Measurements from ENCODE around the gene SPRR2G. TPM values are rescaled to one million over a fixed set of nuclear protein-coding genes. Genes with fewer than 3 reads are reported as not detected.
"Not testable (repeated sequence)": the region's sequence is repeated elsewhere in the genome, so short reads cannot be mapped to it uniquely, and the experiment has no call there.

Gene SPRR2G
- polyA plus RNA-seq (ENCODE audit: insufficient read length), result not detected

DNA sequence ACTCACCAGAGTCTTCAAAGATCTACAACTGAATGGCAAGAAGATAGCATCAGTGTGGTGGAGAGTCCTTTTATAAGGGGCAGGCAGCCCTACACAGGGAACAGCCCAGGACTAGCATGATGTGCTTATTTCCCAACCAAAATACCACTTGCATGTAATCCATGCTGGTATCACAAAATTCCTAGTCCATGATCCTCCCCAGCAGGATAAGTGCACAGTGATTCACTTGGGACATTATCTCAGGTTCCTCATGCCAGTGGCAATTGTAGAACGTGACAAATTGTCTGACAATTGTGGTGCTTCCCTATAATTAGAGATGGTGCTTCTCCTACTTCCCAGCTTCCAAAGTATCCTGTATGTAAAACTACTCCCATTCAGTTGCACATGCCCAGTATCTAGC lies at the start of gene SPRR2G:
Gene SPRR2G, minus strand, starts transcription at position 45 of the 400 bp plus-strand sequence. CDS start 780 bp downstream, outside the sequence.
- DNase-seq, result no peak

DNA sequence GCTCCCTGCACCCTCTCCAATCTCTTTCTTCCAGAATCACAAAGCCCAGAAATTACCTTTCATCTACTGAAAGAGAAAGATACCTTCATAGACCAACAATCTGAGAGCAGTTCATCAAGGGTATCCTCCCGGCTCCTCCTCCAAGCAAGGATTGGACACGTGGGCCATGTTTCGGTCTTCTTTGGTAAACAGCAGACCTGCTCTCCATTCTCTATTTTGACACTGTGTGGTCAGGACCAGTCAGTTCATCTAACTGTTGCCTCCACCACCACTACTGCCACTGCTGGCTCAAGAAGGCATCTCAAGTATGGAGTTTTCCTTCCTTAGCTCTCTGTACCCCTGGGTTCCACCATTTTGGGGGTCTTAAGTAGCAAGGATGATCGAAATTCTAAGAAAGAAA lies 44.5 kb upstream of the SPRR2G start:
- no peak for DNase-seq

DNA sequence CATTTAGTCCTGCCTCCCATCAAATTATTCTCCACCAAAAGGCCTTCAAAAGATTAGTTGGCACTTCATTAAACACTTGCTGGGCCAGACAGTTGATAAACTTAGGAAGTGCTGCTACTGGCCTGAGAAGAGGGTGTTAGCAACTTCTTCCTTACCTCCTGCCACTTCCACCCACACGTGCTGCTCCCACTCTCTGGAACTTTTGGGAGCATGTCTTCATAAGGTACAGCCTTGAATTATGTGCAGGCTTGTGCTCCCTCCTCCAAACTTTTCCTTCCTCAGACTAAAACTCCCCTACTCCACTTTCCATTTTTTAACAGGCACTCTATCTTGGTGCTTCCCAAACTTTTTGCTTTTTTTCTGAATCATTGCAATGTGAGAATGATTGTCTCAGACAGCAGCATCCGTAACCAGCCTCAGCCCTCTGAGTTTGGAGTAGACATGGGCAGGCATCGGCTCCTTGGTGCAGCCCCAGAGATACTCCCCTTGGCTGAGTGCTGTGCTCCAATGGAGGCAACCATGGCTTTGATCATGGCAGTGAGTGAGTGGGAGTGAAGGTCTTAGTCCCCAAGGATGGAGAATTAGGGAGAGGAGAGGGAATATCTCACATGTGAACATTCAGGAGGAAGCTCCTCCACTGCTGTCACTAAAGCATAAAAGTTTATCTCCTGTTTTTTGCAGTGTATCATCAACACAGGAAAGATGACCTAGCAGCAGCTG lies 43.8 kb upstream of the SPRR2G start:
- DNase-seq, result no peak

DNA sequence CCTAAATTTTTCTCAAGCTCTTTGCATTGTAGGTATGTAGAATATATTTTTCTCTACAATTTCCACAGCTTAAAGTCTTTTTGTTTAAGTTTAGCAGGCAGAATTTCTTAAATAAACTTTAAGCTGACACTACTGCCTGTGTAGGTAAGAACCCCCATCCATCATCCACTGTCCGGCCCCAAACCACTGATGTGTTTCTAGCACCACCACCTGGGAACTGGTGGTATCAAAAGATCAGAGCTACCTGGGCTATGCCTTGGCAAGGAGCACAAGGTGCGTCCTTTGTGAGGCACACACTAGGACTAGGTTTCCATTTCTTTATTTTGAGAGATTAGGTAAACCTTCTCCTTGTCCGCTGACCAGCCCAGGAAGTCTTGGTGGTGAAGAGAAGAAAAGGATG lies 42.0 kb upstream of the SPRR2G start:
- DNase-seq, result no peak

DNA sequence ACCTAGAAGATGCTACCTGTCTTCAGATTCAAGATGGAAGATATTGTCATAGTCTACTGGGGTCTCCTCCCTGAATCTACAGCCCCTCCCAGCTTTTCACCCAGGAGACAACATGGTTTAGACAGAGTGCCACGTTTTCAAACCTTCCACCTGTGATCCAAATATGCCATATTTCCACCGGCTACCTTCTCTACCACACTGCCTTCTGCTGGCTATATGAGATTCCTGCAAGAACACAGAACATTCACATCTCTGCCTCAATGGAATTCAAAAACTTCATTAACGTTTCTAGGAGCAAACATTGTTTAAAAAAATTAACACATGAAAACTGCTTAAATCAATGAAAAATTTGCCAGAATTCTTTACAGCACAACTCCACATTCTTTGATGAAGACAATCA lies 39.7 kb upstream of the SPRR2G start:
- no peak for DNase-seq

DNA sequence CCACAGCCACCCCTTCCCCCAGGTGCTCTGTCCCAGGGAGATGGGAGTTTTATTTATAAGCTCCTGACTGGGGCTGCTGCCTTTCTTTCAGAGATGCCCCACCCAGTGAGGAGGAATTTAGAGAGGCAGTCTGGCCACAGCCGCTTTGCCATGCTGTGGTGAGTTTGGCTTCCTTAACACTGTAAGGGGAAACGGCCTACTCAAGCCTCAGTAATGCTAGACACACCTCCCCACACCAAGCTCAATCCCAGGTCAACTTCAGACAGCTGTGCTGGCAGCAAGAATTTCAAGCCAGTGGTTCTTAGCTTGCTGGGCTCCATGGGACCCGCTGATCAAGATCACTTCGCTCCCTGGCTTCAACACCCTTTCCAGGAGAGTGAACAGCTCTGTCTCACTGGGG lies 37.6 kb upstream of the SPRR2G start:
- not testable (repeated sequence) for DNase-seq

DNA sequence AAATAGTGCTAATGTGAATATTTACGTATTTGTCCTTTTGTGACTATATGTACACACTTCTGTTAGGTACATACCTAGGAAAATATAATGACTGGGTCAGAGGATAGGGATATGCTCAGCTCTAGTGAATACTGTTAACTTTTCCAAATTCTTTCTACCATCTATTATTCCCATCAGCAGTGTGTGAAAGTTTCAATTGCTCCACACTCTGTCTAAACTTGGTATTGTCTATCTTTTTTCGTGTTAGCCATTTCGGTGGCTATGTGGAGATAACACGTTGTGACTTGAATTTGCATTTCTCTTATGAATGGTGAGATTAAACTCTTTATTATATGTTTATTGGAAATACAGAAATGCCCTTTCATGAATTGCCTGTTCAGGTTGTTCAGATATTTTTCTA lies 29.9 kb upstream of the SPRR2G start:
- no peak for DNase-seq

DNA sequence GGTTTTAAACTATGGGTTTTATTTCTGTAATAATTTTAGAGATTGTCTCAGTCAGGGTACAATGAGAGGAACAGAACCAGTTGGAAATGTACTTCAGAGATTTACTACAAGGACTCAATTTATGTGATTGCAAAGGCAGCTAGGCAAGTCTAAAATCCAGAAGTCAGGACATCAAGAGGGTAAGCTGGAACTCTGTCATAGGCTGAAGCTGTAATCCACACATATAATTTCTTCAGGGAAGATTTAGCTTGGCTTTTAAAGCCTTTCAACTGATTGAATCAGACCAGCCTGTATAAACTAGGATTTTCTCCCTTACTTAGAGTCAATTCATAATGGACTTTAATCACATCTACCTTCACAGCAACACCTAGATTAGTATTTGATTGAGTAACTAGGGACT lies 28.2 kb upstream of the SPRR2G start:
- no peak for DNase-seq

DNA sequence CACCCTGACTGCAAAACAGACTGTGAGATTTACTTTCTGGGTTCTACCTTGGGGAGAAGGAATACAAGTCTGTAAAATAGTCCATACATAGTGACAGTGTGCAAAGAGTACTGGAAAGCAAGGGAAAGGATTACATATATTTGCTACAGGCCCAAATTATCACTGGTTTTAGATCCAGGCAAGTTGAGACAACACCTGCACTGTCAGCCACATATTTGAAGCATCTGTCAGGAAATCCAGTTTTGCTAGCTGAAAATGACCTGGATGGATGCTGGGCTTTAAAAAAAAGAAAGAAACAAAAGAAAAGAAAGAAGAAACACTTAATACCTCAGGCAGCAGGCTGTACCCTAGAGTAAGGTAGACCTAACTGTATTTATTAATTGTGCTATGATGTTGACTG lies 23.9 kb upstream of the SPRR2G start:
- DNase-seq, result no peak

DNA sequence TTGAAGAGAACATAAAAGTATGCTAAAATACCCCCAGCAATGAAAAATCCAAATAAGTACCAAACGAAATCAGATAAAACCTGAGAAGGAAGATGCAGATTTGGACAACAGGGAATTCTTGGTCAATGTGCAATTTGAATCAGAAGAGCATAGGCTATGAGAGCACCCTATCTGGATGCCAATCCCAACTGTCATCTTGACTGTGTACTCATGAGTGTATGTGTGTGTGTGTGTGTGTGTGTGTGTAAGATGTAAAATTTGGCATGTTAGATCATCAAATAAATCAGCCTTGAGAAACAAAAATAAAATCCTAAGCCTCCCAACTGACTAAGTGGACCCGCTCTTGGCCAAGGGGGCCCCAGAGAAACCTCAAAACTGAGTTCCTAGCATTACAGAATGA lies 18.0 kb upstream of the SPRR2G start:
- DNase-seq, result no peak

DNA sequence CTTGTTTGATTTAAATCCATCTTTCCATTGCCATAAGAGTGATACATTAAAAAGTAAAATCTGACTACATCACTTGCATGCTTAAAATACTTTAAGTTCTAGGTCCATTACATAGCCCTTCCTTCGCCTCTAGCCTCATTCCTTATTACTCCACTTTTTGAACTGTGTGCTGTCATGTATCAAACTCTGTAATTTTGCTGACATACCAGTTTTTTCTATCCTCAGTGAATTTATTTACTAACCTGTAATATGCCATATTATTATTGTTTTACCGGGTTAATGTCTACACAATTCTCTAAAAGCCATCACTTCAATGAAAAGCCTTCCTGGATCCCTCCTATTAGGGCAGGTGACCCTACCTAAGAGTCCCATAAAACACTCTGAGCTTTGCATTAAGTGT lies 4.9 kb upstream of the SPRR2G start:
- no peak for DNase-seq

DNA sequence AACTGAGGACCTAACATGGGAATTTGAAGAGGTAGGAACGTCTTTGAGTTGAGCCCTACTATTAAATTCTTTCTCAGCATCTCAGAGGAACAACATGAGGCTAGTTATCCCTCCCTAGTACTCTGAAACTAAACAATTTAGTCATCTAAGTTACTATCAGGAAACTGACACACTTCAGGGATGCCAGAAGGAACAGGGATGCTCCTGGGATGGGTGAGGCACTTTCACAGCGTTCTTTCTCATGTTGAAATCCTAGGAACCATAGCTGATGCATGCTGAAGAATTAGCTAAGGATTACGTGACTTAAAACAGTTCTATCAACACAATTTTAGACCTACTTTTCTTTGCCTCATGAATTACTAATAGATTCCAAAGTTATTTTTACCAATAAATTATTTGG lies 1.8 kb upstream of the SPRR2G start:
- DNase-seq, result no peak

DNA sequence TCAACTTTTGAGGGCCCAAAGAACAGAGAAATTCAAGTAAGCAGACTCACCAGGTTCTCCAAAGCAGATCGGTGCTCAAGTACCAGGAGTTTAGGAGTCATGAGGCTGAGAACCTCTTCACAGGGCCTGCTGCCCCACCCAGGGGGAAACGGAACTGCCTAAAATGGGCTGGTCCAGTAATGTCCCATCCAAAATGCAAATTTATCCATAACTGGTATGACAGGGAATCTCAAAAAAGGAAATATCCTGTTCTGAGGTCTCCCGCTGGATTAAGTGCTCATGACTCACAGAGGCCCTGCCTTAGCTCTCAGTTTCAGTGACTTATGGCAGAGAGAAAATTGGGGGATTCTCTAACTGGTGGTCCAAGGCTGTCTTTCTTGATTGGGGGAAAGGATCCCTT lies 9.3 kb downstream of the SPRR2G start:
- DNase-seq, result no peak

DNA sequence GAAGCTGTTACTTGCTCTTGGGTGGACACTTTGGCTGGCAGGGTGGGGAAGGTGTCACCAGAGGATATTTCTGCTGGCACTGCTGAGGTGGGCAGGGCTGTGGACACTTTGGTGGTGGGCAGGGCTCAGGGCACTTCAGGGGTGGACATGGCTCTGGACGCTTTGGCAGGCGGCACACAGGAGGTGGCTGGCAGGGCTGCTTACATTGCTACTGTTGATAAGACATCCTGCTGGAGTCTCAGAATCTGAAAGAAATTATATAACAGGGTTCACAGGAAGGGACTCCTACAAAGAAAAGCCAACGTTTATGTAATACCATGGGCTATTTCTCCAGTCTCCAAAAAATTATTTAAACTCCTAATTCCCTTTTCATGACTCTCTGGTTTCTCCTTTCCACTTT lies 10.2 kb downstream of the SPRR2G start:
- no peak for DNase-seq

DNA sequence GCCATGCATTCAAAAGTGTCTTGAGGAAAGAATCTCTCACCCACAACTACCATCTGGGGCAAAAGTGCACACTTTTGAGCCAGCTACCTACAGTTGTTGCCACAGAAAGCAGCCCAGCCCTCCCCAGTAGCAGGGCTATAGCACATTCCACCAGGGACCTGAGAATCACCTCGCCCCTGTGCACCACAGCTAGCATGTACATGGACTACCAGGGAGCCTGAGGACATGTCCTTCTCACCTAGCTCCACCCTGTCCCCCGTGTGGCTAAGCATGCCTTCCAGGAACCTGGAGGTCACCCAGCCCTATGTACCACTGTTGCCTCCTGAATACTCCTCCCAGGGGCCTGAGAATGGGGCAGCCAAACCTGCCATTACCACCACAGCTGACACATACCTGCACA lies 16.9 kb downstream of the SPRR2G start:
- DNase-seq, result no peak

DNA sequence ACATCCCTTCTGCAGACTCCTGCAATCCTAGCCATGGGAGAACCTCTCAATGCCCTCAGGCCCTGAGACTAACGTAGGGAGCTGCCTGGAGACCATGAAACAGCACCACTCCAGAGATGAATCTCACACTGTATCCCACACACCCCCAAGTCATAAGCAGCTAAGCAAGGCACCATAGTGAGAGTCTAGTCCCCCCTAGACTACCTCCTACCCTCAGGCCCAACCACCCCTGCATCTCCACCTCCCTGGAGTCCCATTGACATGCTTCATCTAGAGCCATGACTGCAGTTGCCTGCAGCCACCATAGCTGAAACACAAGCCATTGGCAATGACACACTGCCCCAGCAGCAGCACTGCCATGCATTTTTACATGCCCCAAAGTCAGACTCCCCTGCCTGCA lies 17.4 kb downstream of the SPRR2G start:
- no peak for DNase-seq

DNA sequence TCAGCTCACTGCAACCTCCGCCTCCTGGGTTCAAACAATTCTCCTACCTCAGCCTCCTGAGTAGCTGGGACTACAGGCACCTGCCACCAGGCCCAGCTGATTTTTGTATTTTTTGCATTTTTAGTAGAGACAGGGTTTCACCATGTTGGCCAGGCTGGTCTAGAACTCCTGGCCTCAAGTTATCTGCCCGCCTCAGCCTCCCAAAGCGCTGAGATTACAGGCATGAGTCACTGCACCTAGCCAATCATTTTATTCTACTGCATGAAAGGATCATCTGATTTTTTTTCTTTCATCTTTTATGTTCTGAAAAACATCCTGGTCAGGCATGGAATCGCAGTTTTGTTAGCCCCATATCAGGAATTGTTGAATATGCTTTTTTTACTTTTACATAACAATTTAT lies 22.0 kb downstream of the SPRR2G start:
- DNase-seq, result not testable (repeated sequence)

DNA sequence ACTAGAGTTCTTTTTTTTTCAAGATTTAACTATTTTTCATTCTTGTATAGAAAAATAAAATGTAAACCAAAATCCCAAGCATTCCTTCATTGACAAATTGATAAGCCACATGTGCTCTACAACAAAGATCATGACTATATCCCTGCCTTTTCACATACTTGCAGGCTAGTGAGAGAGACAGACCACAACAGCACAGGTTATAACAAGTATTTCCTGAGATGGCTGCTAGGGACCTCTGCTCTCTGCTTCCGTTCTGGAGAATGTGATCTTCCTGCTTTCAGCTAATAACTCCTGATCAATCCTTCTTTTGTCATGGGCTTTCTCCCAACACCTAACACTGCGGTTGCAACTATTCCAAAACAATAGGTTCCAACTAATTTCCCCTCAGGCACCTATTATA lies 23.4 kb downstream of the SPRR2G start:
- no peak for DNase-seq

DNA sequence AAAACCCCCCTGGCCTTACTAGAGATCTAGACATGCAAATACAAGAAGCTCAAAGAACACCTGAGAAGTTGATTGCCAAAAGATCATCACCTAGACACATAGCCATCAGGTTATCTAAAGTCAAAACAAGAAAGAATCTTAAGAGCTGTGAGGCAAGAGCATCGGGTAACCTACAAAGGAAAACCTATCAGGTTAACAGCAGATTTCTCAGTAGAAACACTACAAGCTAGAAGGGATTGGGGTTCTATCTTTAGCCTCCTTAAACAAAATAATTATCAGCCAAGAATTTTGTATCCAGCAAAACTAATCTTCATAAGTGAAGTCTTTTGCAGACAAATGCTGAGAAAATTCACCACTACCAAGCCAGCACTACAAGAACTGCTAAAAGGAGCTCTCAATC lies 25.2 kb downstream of the SPRR2G start:
- no peak for DNase-seq

DNA sequence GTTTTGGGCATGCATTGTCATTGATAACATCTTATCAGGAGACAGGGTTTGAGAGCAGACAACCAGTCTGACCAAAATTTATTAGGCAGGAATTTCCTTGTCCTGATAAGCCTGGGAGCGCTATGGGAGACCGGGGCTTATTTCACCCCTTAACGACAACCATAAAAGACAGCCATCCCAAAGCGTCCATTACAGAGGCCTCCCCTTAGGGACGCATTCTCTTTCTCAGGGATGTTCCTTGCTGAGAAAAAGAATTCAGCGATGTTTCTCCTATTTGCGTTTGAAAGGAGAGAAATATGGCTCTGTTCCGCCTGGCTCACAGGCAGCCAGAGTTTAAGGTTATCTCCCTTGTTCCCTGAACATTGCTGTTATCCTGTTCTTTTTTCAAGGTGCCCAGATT lies 26.9 kb downstream of the SPRR2G start:
- not testable (repeated sequence) for DNase-seq

DNA sequence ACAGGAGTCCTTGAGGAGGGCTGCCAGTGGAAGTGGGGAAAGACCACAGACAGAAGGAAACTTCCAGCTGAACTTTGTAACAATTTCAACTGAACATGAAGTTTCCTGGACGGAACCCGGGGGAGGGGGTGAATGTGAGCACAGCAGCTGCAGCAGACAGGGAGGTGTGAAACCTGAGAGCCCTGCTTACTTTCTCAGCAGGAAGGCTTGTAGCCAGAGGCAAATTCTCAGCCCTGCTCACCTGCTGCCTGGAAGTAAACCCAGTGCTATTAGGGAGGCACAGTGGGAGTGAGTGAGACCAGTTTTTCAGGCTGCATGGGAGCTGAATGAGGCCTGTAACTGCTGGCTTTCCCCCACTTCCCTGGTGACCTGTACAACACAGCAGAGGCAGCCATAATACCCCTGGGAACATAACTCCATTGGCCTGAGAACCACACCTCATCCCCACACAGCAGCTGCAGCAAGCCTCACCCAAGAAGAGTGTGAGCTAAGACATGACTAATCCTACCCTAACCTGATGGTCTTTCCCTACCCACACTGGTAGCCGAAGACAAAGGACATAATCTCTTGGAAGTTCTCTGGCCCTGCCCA lies 27.8 kb downstream of the SPRR2G start:
- no peak for DNase-seq

DNA sequence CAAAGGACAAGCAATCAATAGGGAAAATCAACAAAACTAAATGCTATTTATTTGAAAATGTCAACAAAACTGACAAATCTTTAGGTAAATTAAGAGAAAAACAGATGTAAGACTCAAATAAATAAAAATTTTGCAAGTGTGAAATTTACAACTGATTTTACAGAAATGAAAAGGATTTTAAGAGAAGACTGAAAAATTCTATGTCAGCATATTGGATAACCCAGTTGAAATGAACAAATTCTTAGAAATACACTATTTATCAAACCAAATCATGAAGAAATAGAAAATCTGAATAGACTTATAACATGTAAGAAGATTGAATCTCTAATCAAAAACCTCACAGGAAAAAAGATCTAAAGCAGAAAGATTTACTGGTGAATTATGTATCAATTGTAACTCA lies 29.7 kb downstream of the SPRR2G start:
- no peak for DNase-seq

DNA sequence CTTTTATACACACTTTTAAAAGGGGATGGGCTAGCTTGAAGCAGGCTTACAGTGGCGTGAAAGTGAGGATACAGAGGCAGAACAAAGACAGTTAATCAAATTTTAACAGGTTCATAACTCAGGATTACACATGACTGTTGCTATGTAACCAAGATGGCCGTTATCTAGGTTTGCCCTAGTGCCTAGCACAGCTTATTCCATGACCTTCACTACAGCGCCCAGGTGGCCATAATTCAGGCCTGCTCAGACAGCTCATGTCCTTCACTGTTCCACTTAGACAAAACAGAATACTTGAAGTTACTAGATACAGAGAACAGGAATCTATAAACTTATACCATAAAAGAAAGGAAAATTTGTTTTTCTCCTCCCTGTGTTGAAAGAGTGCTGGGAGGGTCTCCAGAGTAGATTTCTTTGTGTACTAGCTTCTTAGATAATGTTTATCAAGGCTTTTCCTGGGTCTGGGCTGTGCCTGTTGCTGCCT lies 31.2 kb downstream of the SPRR2G start:
- no peak for DNase-seq

DNA sequence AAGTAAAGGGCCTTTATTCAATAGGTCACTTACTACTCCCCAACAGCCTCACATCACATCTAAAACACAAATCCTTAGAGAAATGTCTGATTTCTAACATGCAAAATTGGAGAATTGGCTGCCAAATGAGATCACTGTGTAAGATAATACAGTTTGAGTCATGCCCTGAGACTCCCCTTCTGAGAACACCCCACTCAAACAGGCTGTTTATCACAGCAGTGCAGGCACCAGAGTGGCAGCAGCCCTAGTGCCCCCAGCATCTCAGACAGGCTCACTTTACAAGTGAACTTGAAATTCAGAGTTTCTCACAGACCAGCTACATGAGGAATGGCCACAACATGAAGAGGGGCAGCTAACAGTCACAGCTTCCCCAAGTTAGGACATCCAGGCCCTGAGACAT lies 35.4 kb downstream of the SPRR2G start:
- not testable (repeated sequence) for DNase-seq

DNA sequence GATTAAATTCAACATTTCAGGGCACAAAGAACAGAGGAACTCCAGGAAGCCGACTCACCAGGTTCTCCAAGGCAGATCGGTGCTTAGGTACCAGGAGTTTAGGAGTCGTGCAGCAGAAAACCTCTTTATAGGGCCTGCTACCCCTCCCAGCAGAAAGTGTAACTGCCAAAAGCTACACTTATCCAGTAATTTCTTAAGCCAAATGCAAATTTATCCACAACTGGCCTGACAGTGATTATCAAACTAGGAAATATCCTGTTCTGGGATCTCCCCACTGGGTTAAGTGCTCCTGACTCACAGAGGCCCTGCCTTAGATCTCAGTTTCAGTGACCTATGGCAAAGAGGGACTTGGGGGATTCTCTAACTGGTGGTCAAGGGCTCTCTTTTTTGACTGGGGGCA lies 37.3 kb downstream of the SPRR2G start, which contains the start of gene SPRR2F:
Gene SPRR2F, minus strand, starts transcription at position 101 of the 400 bp plus-strand sequence. CDS start 783 bp downstream, outside the sequence.
- no peak for DNase-seq

Measured in hindlimb muscle (tissue), 1 donor.